ENCODE data around the gene PANK3. TPM values are rescaled to one million over a fixed set of nuclear protein-coding genes. Genes with fewer than 3 reads are reported as not detected.
A peak's percentile ranks its signal among the peaks of the same experiment; 100 is the strongest.

Gene PANK3
- total RNA-seq, result 26.3 TPM
- long read RNA-seq, full-length matches to known transcripts, result 18 of 23 reads
- long read RNA-seq, partial matches to known transcripts, result 4 of 23 reads
- long read RNA-seq, other reads (novel, unspliced or antisense), result 1 of 23 reads

GRCh38 chr5:168578538-168579487 lies at the start of gene PANK3:
PANK3 (minus strand) TSS chr5:168579368; CDS start chr5:168579283, 85 bp downstream.
- intact Hi-C loops (cut with micrococcal nuclease), result loop anchor here (10.0 kb wide), 1 partner anchor 84 kb away; no protein-coding TSS in a partner anchor
- peaks cover 56% of the 10 kb centered on the region for H3K4me1 ChIP-seq
- H3K27me3 ChIP-seq (ENCODE audit: low read depth), result no peaks in the 10 kb centered on the region
- H3K9me3 ChIP-seq (replicated peaks), result no peaks in the 10 kb centered on the region
- H3K36me3 ChIP-seq, result no peaks in the 10 kb centered on the region
- peak within 1 kb of the TSS; percentile 97 for H3K4me3 ChIP-seq
- no peak for DNase-seq
- no peak for TF ChIP-seq CTCF (IDR thresholded peaks at IDR 0.05; ENCODE audit: borderline replicate concordance)
- peak within 1 kb of the TSS; percentile 97 for H3K27ac ChIP-seq (replicated peaks)

- Histone ChIP-seq H3K4me1 (no peaks in the 10 kb centered on the region), H3K27me3 (ENCODE audit: low read depth) (peaks cover 9% of the 10 kb centered on the region), H3K9me3 (replicated peaks) (no peaks in the 10 kb centered on the region), H3K4me3 (no peak overlapping the region), H3K27ac (replicated peaks) (no peak overlapping the region), H3K36me3 (no peaks in the 10 kb centered on the region)
- intact Hi-C loops (cut with micrococcal nuclease), result no loop called here
- DNase-seq, result no peak
- no peak for TF ChIP-seq CTCF (IDR thresholded peaks at IDR 0.05; ENCODE audit: borderline replicate concordance)
Observed at GRCh38 chr5:168624850-168625364, 45.7 kb upstream of the PANK3 start.

- H3K4me1 ChIP-seq, result no peaks in the 10 kb centered on the region
- no peaks in the 10 kb centered on the region for H3K9me3 ChIP-seq (replicated peaks)
- H3K36me3 ChIP-seq, result no peaks in the 10 kb centered on the region
- H3K4me3 ChIP-seq, result no peak overlapping the region
- intact Hi-C loops (cut with micrococcal nuclease), result no loop called here
- TF ChIP-seq CTCF (IDR thresholded peaks at IDR 0.05; ENCODE audit: borderline replicate concordance), result no peak
- H3K27ac ChIP-seq (replicated peaks), result no peak overlapping the region
- DNase-seq, result no peak
- H3K27me3 ChIP-seq (ENCODE audit: low read depth), result no peaks in the 10 kb centered on the region
Observed at GRCh38 chr5:168620807-168621206, 41.6 kb upstream of the PANK3 start.

- Histone ChIP-seq H3K4me1 (peaks cover 5% of the 10 kb centered on the region), H3K27ac (replicated peaks) (no peak overlapping the region), H3K36me3 (no peaks in the 10 kb centered on the region), H3K4me3 (no peak overlapping the region), H3K9me3 (replicated peaks) (no peaks in the 10 kb centered on the region), H3K27me3 (ENCODE audit: low read depth) (no peaks in the 10 kb centered on the region)
- DNase-seq, result no peak
- intact Hi-C loops (cut with micrococcal nuclease), result no loop called here
- no peak for TF ChIP-seq CTCF (IDR thresholded peaks at IDR 0.05; ENCODE audit: borderline replicate concordance)
Observed at GRCh38 chr5:168614661-168615060, 35.5 kb upstream of the PANK3 start.

GRCh38 chr5:168613996-168614395 lies 34.8 kb upstream of the PANK3 start:
- H3K9me3 ChIP-seq (replicated peaks), result no peaks in the 10 kb centered on the region

More at GRCh38 chr5:168613996-168614395, 34.8 kb upstream of the PANK3 start:
- TF ChIP-seq CTCF (IDR thresholded peaks at IDR 0.05; ENCODE audit: borderline replicate concordance), result no peak
- DNase-seq, result no peak
- intact Hi-C loops (cut with micrococcal nuclease), result no loop called here
- H3K27ac ChIP-seq (replicated peaks), result no peak overlapping the region
- no peaks in the 10 kb centered on the region for H3K27me3 ChIP-seq (ENCODE audit: low read depth)
- H3K4me3 ChIP-seq, result no peak overlapping the region
- H3K36me3 ChIP-seq, result no peaks in the 10 kb centered on the region
- H3K4me1 ChIP-seq, result peaks cover 5% of the 10 kb centered on the region
